ENCODE results near the gene SH2D5. TPM values are rescaled to one million over a fixed set of nuclear protein-coding genes. Genes with fewer than 3 reads are reported as not detected.

Gene SH2D5
- total RNA-seq, 2 experiments from 2014 or later: 0.68 TPM; not detected in 1

DNA sequence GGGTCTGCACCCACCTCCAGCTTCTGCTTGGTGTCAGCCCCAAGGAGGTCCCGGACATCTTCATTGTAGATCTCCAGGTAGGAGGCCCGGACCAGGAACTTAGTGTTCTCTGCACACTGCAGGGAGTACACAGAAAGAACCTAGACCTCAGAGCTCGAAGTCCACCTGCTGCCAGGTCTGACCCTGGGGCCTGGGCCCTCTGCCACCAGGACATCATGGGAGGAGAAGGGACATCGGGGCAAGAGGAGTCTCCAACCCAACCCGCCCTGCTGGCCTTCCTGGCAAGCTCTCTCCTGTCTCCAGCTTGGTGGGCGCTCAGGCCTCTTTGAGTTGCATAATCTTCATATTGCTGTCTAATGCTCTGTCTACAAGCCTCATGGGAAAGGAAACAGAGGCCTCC, 19.1 kb downstream of the SH2D5 start:
- ChIA-PET CTCF (ENCODE audit: unreplicated experiment) (no interaction called here), POLR2A (no interaction called here)
- intact Hi-C loops (cut with micrococcal nuclease; ENCODE audit: unreplicated experiment): no loop called here
- H3K36me3 ChIP-seq (ENCODE audit: insufficient read depth, low read length): no peaks in the 10 kb centered on the region
- no peak overlapping the region for H3K4me2 ChIP-seq (ENCODE audit: low read length)
- no peaks in the 10 kb centered on the region for H3K9me3 ChIP-seq (ENCODE audit: low read length)
- no peaks in the 10 kb centered on the region for H3K79me2 ChIP-seq (ENCODE audit: insufficient read depth, low read depth, low read length)
- H3K27ac ChIP-seq (ENCODE audit: low read depth, low read length, poor library complexity, severe bottlenecking): no peak overlapping the region
- H2AFZ ChIP-seq (ENCODE audit: low read length): no peak overlapping the region
- no peaks in the 10 kb centered on the region for H3K4me1 ChIP-seq (ENCODE audit: insufficient read depth, low read length, poor library complexity, severe bottlenecking)
- DNase-seq (ENCODE audit: low spot score): no peak
- H3K4me3 ChIP-seq (ENCODE audit: low read depth, low read length, poor library complexity, severe bottlenecking): no peak overlapping the region
- no TSS peak for BruUV-seq (replicated peaks)
- no peak for TF ChIP-seq EZH2phosphoT487 (IDR thresholded peaks at IDR 0.05; ENCODE audit: borderline replicate concordance, low read depth, low read length)
- TF ChIP-seq, protein P1, sequence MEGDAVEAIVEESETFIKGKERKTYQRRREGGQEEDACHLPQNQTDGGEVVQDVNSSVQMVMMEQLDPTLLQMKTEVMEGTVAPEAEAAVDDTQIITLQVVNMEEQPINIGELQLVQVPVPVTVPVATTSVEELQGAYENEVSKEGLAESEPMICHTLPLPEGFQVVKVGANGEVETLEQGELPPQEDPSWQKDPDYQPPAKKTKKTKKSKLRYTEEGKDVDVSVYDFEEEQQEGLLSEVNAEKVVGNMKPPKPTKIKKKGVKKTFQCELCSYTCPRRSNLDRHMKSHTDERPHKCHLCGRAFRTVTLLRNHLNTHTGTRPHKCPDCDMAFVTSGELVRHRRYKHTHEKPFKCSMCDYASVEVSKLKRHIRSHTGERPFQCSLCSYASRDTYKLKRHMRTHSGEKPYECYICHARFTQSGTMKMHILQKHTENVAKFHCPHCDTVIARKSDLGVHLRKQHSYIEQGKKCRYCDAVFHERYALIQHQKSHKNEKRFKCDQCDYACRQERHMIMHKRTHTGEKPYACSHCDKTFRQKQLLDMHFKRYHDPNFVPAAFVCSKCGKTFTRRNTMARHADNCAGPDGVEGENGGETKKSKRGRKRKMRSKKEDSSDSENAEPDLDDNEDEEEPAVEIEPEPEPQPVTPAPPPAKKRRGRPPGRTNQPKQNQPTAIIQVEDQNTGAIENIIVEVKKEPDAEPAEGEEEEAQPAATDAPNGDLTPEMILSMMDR (conservative IDR thresholded peaks at IDR 0.05; ENCODE audit: low read length): no peak
- no peaks in the 10 kb centered on the region for H3K9me2 ChIP-seq (ENCODE audit: insufficient read depth, low read length)
- H4K20me1 ChIP-seq (ENCODE audit: insufficient read depth, low read length): no peaks in the 10 kb centered on the region

DNA sequence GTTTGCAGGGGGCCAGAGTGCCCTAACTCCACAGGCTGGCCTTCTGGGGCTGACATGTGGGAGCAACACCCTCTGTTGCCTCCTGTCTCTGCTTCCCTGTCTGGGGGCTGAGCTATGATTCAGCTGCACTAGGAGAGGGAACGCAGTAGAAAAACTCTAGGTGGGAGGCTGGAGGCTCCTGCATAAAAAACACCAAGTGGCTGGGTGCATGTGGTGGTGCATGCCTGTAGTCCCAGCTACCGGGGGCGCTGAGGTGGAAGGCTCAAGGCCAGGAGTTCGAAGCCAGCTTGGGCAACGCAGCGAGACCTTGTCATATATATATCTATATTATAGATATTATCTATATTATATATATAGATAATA, 20.3 kb downstream of the SH2D5 start:
- H2AFZ ChIP-seq (ENCODE audit: low read length): no peak overlapping the region
- no peaks in the 10 kb centered on the region for H4K20me1 ChIP-seq (ENCODE audit: insufficient read depth, low read length)
- no peaks in the 10 kb centered on the region for H3K4me1 ChIP-seq (ENCODE audit: insufficient read depth, low read length, poor library complexity, severe bottlenecking)
- H3K9me2 ChIP-seq (ENCODE audit: insufficient read depth, low read length): no peaks in the 10 kb centered on the region
- H3K79me2 ChIP-seq (ENCODE audit: insufficient read depth, low read depth, low read length): no peaks in the 10 kb centered on the region
- H3K4me2 ChIP-seq (ENCODE audit: low read length): no peak overlapping the region
- no peak overlapping the region for H3K4me3 ChIP-seq (ENCODE audit: low read depth, low read length, poor library complexity, severe bottlenecking)
- TF ChIP-seq, protein P1 (conservative IDR thresholded peaks at IDR 0.05; ENCODE audit: low read length): no peak
- no peak for TF ChIP-seq EZH2phosphoT487 (IDR thresholded peaks at IDR 0.05; ENCODE audit: borderline replicate concordance, low read depth, low read length)
- H3K36me3 ChIP-seq (ENCODE audit: insufficient read depth, low read length): no peaks in the 10 kb centered on the region
- no peak overlapping the region for H3K27ac ChIP-seq (ENCODE audit: low read depth, low read length, poor library complexity, severe bottlenecking)
- ChIA-PET CTCF (ENCODE audit: unreplicated experiment) (interaction anchor here (0.5 kb wide), 1 partner anchor 8 kb away, joined by 3 read pairs; no protein-coding TSS in a partner anchor), POLR2A (no interaction called here)
- intact Hi-C loops (cut with micrococcal nuclease; ENCODE audit: unreplicated experiment): no loop called here
- BruUV-seq (replicated peaks): no TSS peak
- no peak for DNase-seq (ENCODE audit: low spot score)
- H3K9me3 ChIP-seq (ENCODE audit: low read length): no peaks in the 10 kb centered on the region

DNA sequence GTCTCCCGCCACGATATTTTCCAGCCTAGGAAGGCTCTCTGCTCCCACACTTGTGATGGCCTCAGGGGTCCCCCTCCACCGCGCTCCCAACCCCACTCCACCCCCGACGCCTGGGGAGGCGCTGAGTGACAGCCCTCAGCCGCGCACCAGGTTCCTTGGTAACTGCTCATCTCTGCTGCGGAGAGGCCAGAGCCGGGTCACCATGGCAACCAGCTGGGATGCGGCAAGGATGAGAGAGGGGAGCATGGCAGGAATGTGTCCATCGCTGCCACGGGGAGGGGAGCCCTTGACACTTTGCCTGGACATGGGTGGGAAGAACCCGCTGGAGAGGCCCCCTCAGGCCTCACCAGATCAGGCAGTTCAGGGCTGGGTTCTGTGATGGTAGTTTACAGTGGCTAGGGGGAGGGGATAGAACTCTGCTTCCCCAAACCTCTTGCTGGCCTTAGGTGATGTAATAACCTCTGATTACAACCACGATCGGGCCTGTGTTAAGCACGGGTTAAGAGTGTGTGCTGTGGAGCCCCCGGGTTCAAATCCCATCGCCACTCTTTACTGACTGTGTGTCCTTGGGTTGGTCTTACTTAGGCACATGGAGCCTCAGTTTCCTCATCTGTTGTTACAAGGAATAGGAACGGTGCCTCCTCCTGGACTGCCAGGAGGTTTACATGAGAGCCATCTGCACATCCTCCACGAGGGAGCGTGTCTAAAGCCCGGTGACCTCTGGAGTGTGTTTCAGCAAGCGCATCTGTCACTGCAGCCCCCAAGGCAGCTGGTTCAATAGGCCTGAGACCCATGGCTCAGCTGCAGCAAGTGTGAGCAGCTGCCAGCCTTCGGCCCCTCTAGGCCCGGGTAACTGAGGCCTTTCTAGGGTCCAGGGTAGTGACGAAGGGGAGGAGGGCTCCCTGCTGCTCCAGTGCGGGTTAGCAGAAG, 21.0 kb downstream of the SH2D5 start:
- intact Hi-C loops (cut with micrococcal nuclease; ENCODE audit: unreplicated experiment): no loop called here
- Histone ChIP-seq H3K36me3 (ENCODE audit: insufficient read depth, low read length) (no peaks in the 10 kb centered on the region), H3K9me3 (ENCODE audit: low read length) (no peaks in the 10 kb centered on the region), H3K4me3 (ENCODE audit: low read depth, low read length, poor library complexity, severe bottlenecking) (no peak overlapping the region), H3K9me2 (ENCODE audit: insufficient read depth, low read length) (no peaks in the 10 kb centered on the region), H3K4me2 (ENCODE audit: low read length) (no peak overlapping the region), H3K79me2 (ENCODE audit: insufficient read depth, low read depth, low read length) (no peaks in the 10 kb centered on the region), H2AFZ (ENCODE audit: low read length) (no peak overlapping the region), H4K20me1 (ENCODE audit: insufficient read depth, low read length) (no peaks in the 10 kb centered on the region), H3K4me1 (ENCODE audit: insufficient read depth, low read length, poor library complexity, severe bottlenecking) (no peaks in the 10 kb centered on the region), H3K27ac (ENCODE audit: low read depth, low read length, poor library complexity, severe bottlenecking) (no peak overlapping the region)
- no peak for TF ChIP-seq EZH2phosphoT487 (IDR thresholded peaks at IDR 0.05; ENCODE audit: borderline replicate concordance, low read depth, low read length)
- TF ChIP-seq, protein P1 (conservative IDR thresholded peaks at IDR 0.05; ENCODE audit: low read length): peak; percentile 32; the same call in 1 of the 2 replicates
- no TSS peak for BruUV-seq (replicated peaks)
- no peak for DNase-seq (ENCODE audit: low spot score)
- CTCF ChIA-PET (ENCODE audit: unreplicated experiment): interaction anchor here (0.5 kb wide), 1 partner anchor 9 kb away, joined by 3 read pairs; no protein-coding TSS in a partner anchor
- POLR2A ChIA-PET: no interaction called here

Data from OCI-LY7 (cell line).